Myometrial cell (primary cell): ENCODE measurements around the gene PIRT. TPM values are rescaled to one million over a fixed set of nuclear protein-coding genes. Genes with fewer than 3 reads are reported as not detected.

Experiments
- total RNA-seq: library from RNA; depleted of rRNA; stranded (reverse); fragments of >200 nt; gene quantifications from 2 replicates; pipeline ENCODE4 v1.2.3, GENCODE V29; 2015

The PIRT gene
- total RNA-seq, result not detected in 2 replicates

DNA sequence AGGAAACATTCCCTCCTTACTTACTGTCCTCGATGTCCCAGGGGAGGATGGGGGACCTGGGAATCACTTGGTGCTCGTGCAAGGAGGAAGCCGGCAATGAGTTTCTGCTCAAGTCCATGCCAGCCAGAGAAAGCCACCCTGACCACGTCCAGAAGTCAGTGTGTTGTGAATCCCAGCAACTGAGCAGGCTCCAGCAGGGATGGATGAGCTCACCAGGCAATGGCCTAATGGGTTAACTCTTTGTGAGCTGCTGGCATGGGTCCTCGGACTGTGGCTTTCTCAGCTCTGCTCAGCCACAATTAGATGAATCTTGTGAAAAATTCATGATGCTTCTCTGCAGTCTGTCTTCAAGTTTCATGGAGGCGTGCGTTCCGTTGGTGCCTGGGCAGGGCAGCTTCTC lies at the start of gene PIRT:
TSS of gene PIRT (minus strand) at position 167 of the 400 bp plus-strand sequence. CDS start 12,442 bp downstream, outside the sequence.

DNA sequence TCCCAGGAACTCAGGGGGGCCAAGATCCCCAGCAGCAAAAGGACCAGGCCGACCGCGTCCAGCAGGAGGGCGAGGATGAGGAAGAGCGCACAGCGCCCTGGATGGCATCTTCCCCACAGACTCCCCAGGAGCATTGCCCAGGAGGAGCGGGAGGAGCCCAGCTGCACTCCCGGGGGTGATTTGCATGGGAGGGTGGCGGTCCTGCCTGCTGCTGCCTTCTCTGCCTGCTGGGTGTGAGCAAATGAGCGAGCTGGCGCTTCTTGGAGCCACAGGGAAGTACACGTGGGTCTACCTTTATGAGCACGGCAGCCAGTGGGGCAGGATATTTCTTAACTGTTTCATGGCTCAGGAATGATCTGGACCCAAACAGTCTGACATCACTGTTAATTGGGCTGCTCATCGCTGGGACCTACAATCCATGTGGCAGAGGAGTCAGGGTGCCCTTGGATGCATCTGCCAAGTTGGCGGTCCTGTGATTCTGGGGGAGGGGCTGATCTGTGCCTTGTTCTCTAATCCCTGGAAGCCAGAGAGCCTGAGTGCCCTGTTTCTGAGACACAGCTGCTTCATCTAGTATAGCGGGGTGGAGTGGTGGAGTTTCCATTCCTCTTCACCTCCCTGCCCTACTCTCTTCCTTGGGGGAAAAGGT lies 33.9 kb downstream of the PIRT start, which contains the start of gene TMEM238L:
TSS of gene TMEM238L (minus strand) at position 270 of the 646 bp plus-strand sequence. CDS start at position 134, 136 bp downstream.

Other genes with a start within 250 kb of the PIRT start
- under 0.01 TPM in 2 replicates for gene MYH3, start 180.8 kb downstream of the PIRT start, total RNA-seq
- gene SCO1, start 140.6 kb downstream of the PIRT start, total RNA-seq, result 26.5 and 30.7 TPM in 2 replicates
- gene ADPRM, start 140.5 kb downstream of the PIRT start, total RNA-seq, result 6.6 and 13.3 TPM in 2 replicates
- gene TMEM220, start 108.1 kb downstream of the PIRT start, total RNA-seq, result 2.9 and 4.6 TPM in 2 replicates
- not detected in 2 replicates for gene TMEM238L, start 34.0 kb downstream of the PIRT start, total RNA-seq